ENCODE results near the gene PAQR4.

DNA sequence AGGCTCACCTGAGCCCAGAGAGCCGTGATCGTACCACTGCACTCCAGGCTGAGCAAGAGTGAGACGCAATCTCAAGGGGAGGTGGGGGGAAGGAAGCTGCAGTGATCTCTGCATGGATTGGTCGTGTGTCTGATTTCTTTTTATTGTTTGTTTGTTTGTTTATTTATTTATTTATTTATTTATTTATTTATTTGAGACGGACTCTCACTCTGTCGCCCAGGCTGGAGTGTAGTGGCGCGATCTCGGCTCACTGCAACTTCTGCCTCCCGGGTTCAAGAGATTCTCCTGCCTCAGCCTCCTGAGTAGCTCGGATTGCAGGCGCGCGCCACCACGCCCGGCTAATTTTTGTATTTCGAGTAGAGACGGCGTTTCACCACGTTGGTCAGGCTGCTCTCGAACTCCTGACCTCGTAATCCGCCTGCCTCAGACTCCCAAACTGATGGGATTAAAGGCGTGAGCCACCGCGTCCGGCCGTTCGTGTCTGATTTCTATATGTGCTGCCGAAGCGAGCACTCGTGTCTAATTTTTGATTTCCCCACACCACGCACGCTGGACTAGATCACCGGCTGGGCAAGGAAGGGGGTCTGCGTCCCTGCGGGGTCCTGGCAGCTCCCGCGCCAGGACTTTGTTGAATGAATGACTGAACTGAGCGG is 50.6 kb downstream of the PAQR4 start:
- TF ChIP-seq RCOR1 (IDR thresholded peaks at IDR 0.05; ENCODE audit: low read length) (no peak), EP300 (IDR thresholded peaks at IDR 0.05; ENCODE audit: borderline replicate concordance in 1 of 2, low read depth in 1 of 2, low read length in 1 of 2) (no peak), CTCF (IDR thresholded peaks at IDR 0.05) (no peak)

All from SK-N-SH (cell line).